ENCODE results near the gene ASF1A. TPM values are rescaled to one million over a fixed set of nuclear protein-coding genes. Genes with fewer than 3 reads are reported as not detected.

ASF1A gene
- 13.4 and 17.9 TPM in 2 replicates for total RNA-seq

GRCh38 chr6:118893807-118894424, at the start of gene ASF1A:
TSS of gene ASF1A (plus strand) at chr6:118894152. CDS start at chr6:118894414, 262 bp downstream.
- DNase-seq (ENCODE audit: low read depth), result peak; percentile 93
- no peak for FAIRE-seq
- TF ChIP-seq, protein P1, sequence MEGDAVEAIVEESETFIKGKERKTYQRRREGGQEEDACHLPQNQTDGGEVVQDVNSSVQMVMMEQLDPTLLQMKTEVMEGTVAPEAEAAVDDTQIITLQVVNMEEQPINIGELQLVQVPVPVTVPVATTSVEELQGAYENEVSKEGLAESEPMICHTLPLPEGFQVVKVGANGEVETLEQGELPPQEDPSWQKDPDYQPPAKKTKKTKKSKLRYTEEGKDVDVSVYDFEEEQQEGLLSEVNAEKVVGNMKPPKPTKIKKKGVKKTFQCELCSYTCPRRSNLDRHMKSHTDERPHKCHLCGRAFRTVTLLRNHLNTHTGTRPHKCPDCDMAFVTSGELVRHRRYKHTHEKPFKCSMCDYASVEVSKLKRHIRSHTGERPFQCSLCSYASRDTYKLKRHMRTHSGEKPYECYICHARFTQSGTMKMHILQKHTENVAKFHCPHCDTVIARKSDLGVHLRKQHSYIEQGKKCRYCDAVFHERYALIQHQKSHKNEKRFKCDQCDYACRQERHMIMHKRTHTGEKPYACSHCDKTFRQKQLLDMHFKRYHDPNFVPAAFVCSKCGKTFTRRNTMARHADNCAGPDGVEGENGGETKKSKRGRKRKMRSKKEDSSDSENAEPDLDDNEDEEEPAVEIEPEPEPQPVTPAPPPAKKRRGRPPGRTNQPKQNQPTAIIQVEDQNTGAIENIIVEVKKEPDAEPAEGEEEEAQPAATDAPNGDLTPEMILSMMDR (IDR thresholded peaks at IDR 0.05; ENCODE audit: insufficient read depth, low read length, severe bottlenecking), result peak; percentile 72
- Histone ChIP-seq H3K27me3 (ENCODE audit: control insufficient read depth, insufficient read depth, low read length) (no peaks in the 10 kb centered on the region), H3K4me3 (ENCODE audit: low read depth, low read length) (peak within 1 kb of the TSS; percentile 88), H3K36me3 (ENCODE audit: control insufficient read depth, insufficient read depth, low read length) (no peaks in the 10 kb centered on the region)

DNA sequence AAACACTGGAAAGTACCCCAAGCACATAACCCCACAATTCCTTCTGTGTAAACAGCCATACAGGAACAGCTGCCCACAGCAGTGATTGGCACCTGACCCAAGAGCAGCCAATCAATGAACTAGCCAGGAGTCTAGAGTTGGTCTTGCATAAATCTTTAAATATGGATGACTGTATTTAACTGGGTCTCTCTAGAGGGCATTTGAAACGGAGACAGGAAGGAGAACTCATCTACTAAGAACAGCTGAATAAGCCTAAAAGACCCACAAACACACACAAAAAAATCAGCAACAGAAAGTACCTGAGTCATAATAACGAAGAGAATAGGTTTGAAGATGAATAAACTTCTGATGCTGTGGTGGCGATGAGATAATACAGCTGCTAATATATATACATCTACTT, 49.0 kb upstream of the ASF1A start:
- DNase-seq (ENCODE audit: low read depth) (no peak), FAIRE-seq (no peak)
- no peaks in the 10 kb centered on the region for H3K27me3 ChIP-seq (ENCODE audit: control insufficient read depth, insufficient read depth, low read length)
- H3K36me3 ChIP-seq (ENCODE audit: control insufficient read depth, insufficient read depth, low read length), result no peaks in the 10 kb centered on the region
- TF ChIP-seq, protein P1 (IDR thresholded peaks at IDR 0.05; ENCODE audit: insufficient read depth, low read length, severe bottlenecking), result no peak
- H3K4me3 ChIP-seq (ENCODE audit: low read depth, low read length), result no peak overlapping the region

- TF ChIP-seq, protein P1 (IDR thresholded peaks at IDR 0.05; ENCODE audit: insufficient read depth, low read length, severe bottlenecking), result no peak
- DNase-seq (ENCODE audit: low read depth), result no peak
- no peaks in the 10 kb centered on the region for H3K27me3 ChIP-seq (ENCODE audit: control insufficient read depth, insufficient read depth, low read length)
- FAIRE-seq, result no peak
- no peak overlapping the region for H3K4me3 ChIP-seq (ENCODE audit: low read depth, low read length)
- H3K36me3 ChIP-seq (ENCODE audit: control insufficient read depth, insufficient read depth, low read length), result no peaks in the 10 kb centered on the region
Measured at GRCh38 chr6:118853408-118853807, 40.5 kb upstream of the ASF1A start.

DNA sequence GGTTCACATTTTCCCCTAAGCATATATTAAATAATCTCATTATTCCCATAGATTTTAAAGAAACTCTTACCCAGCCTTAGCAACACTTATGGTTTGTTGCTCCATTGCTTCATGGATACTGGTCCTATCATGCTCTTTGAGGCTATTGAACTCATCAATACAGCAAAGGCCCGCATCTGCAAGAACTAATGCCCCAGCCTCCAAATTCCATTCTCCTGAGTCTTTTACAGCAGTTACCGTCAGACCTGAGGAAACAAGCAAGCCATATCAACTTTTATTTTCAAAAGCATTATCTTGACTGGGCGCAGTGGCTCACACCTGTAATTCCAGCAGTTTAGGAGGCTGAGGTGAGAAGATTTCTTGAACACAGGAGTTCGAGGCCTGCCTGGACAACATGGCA, 37.7 kb upstream of the ASF1A start:
- H3K4me3 ChIP-seq (ENCODE audit: low read depth, low read length), result no peak overlapping the region
- H3K36me3 ChIP-seq (ENCODE audit: control insufficient read depth, insufficient read depth, low read length), result no peaks in the 10 kb centered on the region
- DNase-seq (ENCODE audit: low read depth) (peak; percentile 39), FAIRE-seq (no peak)
- TF ChIP-seq, protein P1 (IDR thresholded peaks at IDR 0.05; ENCODE audit: insufficient read depth, low read length, severe bottlenecking), result no peak
- no peaks in the 10 kb centered on the region for H3K27me3 ChIP-seq (ENCODE audit: control insufficient read depth, insufficient read depth, low read length)

DNA sequence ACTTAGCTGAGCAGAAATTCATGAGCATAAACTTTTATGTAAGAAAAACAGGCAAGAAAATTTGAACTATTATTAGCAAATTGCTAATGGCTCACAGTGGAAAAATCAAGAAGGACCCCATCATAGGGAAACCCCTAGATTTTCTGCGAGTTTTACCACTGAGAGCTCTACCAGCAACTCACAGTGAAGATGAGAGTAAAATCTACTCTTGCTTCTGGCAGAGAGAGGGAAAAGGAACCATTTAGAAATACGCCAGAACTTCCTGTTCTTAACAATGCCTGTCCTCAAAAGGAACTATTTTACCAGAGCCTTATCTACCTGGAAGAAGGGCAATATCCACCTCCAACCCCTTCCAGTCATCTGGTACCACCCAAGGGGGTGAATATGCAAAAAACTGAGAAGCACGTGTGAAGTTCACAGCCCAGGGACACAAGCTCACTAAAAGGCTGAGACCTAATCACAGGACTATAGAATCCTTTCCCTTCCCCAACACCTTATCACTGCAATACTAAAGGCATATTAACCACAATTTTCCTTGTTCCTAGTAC, 34.4 kb upstream of the ASF1A start:
- Histone ChIP-seq H3K4me3 (ENCODE audit: low read depth, low read length) (no peak overlapping the region), H3K27me3 (ENCODE audit: control insufficient read depth, insufficient read depth, low read length) (no peaks in the 10 kb centered on the region), H3K36me3 (ENCODE audit: control insufficient read depth, insufficient read depth, low read length) (peaks cover 1% of the 10 kb centered on the region)
- FAIRE-seq (peak; percentile 55), DNase-seq (ENCODE audit: low read depth) (no peak)
- TF ChIP-seq, protein P1 (IDR thresholded peaks at IDR 0.05; ENCODE audit: insufficient read depth, low read length, severe bottlenecking), result no peak

DNA sequence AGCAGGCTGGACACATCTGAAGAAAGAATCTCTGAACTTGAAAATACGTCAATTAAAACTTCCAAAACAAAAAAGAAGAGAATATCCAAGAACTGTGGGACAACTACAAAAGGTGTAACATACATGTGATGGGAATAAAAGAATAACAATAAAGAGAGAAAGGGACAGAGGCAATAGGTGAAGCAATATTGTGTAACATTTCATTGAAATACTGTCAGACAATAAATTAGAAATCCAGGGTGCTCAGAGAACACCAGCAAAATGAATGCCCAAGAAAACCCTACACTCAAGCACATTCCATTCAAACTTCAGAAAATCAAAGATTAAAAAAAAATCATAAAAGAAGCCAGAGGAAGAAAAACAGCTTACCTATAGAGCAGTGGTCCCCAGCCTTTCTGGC, 33.6 kb upstream of the ASF1A start:
- Histone ChIP-seq H3K36me3 (ENCODE audit: control insufficient read depth, insufficient read depth, low read length) (peaks cover 1% of the 10 kb centered on the region), H3K4me3 (ENCODE audit: low read depth, low read length) (no peak overlapping the region), H3K27me3 (ENCODE audit: control insufficient read depth, insufficient read depth, low read length) (no peaks in the 10 kb centered on the region)
- DNase-seq (ENCODE audit: low read depth) (no peak), FAIRE-seq (no peak)
- TF ChIP-seq, protein P1 (IDR thresholded peaks at IDR 0.05; ENCODE audit: insufficient read depth, low read length, severe bottlenecking), result no peak
